Fibroblast of peridontal ligament (primary cell): ENCODE measurements around the gene CHST11.

ENCODE experiments used
- DNase-seq: peaks from one replicate; pipeline ENCODE4 v3.0.0-alpha.2; 2010; ENCODE audit errors: extremely low read depth

Gene CHST11

DNA sequence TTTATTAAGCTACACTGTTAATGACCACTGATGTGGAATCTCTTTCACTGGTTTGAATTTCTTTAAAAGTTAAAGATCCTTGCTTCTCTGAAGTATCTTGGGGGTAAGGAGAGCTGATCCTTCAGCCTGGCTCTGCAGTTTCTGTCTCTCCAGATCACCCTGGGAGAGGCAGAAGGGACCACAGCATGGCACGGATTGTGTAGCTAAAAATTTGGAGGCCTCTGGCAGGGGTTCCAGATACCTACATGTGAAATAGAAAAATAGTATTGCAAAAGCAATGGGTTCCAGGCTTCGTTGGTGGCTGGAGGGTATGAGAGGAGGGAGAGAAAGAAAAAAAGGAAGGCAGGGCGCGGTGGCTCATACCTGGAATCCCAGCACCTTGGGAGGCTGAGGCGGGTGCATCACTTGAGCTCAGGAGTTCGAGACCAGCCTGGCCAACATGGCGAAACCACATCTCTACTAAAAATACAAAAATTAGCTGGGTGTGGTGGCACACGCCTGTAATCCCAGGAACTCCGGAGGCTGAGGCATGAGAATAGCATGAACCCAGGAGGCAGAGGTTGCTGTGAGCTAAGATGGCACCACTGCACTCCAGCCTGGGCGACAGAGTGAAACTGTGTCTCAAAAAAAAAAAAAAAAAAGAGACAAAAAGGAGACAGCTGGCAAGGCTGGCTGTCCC is 3.4 kb downstream of the CHST11 start:
- DNase-seq: no peak

- DNase-seq: no peak
Measured at GRCh38 chr12:104460973-104461698, 4.4 kb downstream of the CHST11 start.

DNA sequence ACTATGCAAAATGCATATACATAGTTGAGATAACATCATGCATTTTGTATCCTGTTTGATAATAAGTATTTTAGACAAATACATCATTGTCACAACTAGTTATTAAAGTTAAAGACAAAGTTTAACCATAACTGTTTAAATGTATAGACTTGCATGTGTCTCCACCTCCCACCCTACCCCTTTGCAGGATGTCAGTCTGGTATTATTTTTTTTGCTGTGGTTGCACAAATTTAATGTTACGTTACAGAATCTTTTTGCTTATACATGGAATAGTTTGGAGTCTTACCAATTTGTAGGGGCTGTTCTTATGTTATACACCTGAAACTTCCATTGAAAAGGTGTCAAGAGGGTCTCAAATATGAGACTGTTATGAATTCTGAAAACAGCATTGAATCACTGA is 5.6 kb downstream of the CHST11 start:
- no peak for DNase-seq

DNA sequence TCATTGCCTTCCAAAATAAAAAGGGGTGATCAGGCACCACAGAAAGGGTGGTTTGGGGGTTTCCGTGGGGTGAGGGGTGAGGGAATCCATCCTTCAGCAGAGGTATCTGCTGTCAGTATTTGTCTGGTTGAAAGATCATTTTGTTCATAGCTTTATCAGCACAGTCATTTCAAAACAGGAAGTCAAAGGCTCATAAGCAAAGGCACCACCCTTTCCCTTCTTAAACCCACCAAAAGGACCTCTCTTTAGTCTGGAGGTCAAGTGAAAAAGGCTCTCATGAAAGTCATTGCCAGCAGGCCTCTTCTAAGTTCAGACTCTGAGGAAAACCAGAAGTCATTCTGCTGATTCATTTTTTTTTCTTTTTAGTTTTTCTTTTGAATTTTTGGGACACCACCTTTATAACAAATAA is 6.2 kb downstream of the CHST11 start:
- DNase-seq: no peak

DNA sequence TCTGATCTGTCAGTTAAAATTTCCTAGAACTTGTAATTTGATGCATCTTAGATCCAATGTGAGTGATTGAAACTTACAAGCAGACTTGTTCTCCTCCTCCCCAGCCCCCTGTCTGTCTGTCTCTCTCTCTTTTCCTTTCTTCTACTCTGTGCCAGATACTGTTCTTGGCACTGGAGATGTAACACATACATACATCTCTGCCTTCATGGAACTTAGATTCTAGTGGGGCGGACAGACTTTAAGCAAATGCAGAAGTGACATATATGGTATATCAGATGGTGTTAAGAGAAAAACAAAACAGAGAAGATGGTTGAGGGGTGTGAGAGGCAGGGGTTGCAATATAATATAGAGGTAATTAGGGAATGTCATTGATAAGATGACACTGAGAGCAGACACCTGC is 6.6 kb downstream of the CHST11 start:
- no peak for DNase-seq

DNA sequence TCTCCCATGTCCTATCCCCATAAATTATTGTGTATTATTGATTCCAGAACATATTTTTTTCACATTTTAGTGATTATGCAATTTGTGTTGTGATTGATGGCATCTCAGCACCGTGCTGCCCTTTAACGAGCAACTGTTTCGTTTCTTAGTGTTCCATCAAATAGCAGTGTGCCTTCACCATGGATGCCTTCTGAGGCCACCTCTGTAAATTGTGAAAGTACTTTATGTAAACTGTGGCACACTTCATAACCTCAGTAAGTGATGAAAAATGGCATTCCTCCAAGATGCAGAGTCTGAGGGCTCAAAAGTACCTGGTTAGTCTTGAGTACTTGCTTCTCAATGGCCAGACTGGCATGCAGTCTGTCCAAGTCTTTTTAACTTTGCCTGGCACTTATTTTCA is 8.2 kb downstream of the CHST11 start:
- DNase-seq: no peak

- no peak for DNase-seq
Measured at GRCh38 chr12:104466709-104467345, 10.1 kb downstream of the CHST11 start.

GRCh38 chr12:104467346-104467837 is 10.6 kb downstream of the CHST11 start:
- DNase-seq: no peak

- DNase-seq: no peak
Measured at GRCh38 chr12:104468371-104468770, 11.6 kb downstream of the CHST11 start.

DNA sequence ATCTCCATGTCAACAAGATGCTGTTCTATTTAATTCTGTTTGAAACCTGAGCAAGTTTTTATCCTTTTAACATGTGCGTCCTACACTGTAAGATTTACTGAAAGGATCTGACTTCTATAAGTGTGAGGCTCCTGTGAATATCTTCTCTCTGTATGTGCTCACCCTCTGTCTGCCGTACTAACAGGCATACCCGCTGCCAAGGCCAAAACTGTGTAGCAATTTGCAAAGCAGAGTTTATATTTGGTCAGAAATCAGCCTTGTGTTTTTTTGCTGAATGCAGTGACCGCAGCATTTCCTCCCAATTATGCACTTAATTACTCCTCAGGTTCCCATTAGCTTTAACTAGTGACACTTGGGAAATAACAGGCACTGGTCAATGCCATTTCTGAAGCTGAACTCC is 12.3 kb downstream of the CHST11 start:
- no peak for DNase-seq

DNA sequence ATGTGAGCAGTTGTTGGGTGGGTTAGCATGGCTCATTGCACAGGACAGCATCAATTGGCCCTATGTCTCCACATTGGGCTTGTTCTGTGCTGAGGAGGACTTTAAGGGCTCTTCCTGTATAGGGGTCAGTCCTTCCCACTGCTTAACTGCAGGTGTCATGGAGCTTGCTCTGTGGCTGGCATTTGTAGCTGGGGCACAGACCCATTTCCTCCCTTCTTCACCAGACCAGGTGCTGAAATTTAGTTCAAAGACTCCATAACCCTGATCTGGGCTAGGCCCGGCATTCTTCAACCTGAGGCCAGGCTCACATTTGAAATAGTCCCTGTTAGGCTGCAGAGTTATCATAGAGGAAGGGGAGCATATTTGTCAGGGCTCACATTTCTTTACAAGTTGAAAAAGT is 12.8 kb downstream of the CHST11 start:
- no peak for DNase-seq

- no peak for DNase-seq
Measured at GRCh38 chr12:104470521-104470920, 13.8 kb downstream of the CHST11 start.

GRCh38 chr12:104471336-104471735 is 14.6 kb downstream of the CHST11 start:
- DNase-seq: no peak

DNA sequence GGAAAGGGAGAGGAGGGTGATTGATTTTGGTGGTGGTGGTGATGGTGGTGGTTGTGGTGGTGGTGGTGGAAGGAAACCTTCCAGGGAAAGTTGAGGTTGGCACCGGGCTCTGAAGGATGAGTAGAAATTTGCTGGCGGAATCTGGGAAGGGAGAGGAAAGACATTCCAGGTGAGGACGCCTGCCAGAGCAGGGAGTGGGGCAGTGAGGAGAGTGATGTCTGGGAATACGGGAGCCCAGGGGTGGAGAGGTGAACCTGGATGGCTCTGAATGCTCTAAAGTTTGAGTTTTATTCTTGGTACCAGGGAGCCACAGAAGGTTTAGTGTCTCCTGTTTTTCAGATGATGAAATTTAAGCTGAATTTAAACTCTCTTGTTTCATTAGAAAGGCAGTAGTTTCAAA is 16.0 kb downstream of the CHST11 start:
- no peak for DNase-seq

DNA sequence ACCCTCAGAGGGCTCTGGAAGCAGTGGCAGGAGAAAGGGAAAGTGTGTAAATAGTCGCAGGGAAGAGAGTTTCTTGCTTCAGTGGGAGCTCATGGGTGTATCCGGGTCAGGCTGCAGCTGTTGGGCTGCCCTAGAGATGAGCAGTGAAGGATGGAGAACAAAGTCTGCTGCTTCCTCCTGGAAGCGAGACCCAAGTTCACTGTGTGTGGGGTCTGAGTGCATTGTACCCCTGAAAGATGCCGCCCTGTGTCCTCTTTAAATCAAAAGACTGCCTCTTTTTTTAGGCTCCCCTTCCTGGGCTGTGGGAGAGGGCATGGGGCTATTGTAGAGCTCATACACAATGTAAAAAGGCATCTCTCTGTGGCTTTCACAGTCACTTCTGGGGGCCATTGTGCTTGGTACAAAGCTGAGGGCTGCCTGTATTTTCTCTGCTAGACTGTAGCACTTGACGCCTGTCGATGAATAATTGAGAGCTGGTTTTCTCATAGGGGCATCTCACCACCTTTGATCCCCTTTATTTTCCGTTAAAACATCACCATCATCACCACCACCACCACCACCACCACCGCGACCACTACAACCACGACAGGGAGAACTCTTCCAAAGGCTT is 16.7 kb downstream of the CHST11 start:
- DNase-seq: peak; percentile 29

- no peak for DNase-seq
Measured at GRCh38 chr12:104475271-104475670, 18.5 kb downstream of the CHST11 start.

DNA sequence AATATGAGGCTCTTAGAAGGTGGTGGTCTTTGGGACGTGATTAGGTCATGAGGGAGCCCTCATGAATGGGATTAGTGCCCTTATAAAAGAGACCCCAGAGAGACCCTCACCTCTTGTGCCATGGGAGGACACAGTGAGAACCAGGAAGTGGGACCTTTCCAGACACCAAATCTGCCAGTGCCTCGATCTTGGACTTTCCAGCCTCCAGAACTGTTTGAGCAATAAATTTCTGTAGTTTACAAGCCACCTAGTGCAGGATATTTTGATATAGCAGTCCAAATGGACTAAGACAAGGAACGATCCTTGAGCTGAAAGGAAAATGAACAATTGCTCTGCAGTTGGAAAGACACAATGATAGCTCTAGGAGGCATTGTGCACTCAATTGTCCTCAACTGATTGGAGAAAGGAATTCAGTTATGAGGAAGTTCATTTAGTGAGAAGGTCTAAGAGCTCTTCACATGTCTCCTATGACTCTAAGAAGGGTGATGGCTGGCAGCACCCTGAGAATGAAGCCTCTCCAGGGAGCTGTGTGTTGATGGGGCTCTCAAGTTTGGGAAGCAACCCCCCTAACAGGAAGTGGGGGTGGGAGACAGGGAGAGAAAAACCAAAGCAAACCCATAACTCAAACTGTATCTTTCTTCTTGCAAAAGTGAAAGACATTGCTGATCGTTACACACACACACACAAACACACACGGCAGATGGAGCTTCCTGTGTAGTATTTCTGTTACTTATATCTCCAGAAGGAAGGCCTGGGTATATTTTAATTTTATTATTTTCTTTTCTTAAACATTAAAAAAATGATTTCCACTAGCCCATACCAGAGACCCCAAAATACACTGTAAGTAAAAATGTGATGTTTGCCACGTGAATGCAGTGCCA is 21.0 kb downstream of the CHST11 start:
- DNase-seq: no peak

DNA sequence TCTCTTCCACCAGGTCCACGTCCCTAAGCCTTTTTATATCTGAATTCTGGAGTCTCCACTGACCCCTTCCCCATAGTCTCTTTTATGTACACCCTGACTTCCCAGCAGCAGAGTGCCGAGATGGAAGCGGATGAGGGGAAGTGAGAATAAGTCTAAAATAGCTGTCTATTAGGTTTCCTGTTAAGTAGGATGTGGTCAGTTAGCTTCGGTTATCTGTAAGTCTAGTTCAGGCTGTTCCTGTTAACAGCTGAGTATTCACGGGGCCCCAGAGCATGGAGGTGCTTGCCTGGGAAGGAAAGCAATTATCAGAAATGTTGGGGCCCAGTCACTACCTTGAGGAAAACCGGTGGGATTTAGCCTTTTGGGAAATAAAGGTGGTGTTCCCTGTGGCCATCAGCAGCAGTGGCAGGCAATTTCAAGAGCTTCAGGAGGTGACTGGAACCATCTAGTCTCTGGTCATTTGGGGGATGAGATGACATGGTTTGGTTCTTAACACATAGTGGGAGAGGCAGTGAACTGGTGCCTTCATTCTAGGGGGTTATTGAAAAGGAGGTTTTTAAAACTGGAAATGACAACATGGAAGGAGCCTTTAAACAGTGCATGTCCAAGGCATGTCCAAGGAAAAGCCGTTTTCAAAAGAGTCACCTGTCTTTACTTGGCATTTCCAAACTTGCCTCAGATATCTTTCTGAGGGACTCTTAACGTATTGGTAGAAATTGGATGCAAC is 21.8 kb downstream of the CHST11 start:
- no peak for DNase-seq

- no peak for DNase-seq
Measured at GRCh38 chr12:104479123-104479662, 22.4 kb downstream of the CHST11 start.

GRCh38 chr12:104480012-104480411 is 23.3 kb downstream of the CHST11 start:
- no peak for DNase-seq
